Measurements from ENCODE around the gene PLEKHG4B.

- TF ChIP-seq POLR2A (IDR thresholded peaks at IDR 0.05; ENCODE audit: low read length) (no peak), GATA1 (IDR thresholded peaks at IDR 0.05; ENCODE audit: low read depth, low read length) (no peak)
Observed at GRCh38 chr5:111171-111570, 19.2 kb downstream of the PLEKHG4B start.
